Gastroesophageal sphincter (tissue), 3 donors: Measurements from ENCODE around the gene CAPZB.

ENCODE experiments used
- EP300 ChIP-seq: sonication (generic); formaldehyde crosslinking; IDR thresholded peaks from one replicate; pipeline ENCODE4 v1.6.1; 2017; ENCODE audit warnings: antibody characterized with exemption, mild to moderate bottlenecking
- POLR2A ChIP-seq, 2 donors: fragments of 450-650 bp; IDR thresholded peaks; one replicate each; pipeline ENCODE4 v1.6.1; 2017; ENCODE audit warnings: antibody characterized with exemption in 2 of 2, mild to moderate bottlenecking in 2 of 2, moderate library complexity in 1 of 2
- TF ChIP-seq, protein P1 (sequence below), 4 experiments: fragments of 200-600 bp in 2 of 4; fragments of 450-650 bp in 2 of 4; sonication (generic) in 1 of 4; IDR thresholded peaks; one replicate each; pipeline ENCODE4 v1.5.1; 2017 to 2019; ENCODE audit warnings: antibody characterized with exemption in 4 of 4, mild to moderate bottlenecking in 2 of 4, moderate library complexity in 2 of 4

DNA sequence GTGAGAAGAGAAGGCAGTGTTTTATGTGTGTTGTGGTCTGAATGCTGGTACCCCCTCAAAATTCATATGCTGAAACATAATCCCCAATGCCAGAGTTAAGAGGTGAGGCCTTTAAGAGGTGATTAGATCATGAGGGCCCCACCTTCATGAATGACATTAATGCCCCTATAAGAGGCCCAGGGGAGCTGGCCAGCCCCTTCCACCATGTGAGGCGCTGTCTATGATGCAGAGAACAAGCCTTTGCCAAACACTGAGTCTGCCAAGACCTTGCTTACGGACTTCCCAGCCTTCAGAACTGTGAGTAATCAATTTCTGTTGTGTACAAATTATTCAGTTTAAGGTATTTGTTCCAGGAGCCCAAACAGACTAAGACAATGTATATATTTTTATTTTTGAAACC, 20.2 kb downstream of the CAPZB start:
- TF ChIP-seq EP300: no peak
- TF ChIP-seq POLR2A (IDR thresholded peaks at IDR 0.05): no peak
- TF ChIP-seq, protein P1, sequence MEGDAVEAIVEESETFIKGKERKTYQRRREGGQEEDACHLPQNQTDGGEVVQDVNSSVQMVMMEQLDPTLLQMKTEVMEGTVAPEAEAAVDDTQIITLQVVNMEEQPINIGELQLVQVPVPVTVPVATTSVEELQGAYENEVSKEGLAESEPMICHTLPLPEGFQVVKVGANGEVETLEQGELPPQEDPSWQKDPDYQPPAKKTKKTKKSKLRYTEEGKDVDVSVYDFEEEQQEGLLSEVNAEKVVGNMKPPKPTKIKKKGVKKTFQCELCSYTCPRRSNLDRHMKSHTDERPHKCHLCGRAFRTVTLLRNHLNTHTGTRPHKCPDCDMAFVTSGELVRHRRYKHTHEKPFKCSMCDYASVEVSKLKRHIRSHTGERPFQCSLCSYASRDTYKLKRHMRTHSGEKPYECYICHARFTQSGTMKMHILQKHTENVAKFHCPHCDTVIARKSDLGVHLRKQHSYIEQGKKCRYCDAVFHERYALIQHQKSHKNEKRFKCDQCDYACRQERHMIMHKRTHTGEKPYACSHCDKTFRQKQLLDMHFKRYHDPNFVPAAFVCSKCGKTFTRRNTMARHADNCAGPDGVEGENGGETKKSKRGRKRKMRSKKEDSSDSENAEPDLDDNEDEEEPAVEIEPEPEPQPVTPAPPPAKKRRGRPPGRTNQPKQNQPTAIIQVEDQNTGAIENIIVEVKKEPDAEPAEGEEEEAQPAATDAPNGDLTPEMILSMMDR (IDR thresholded peaks at IDR 0.05): no peak
